GM18499 (cell line): ENCODE measurements around the gene ZNF385C.
"Not testable (repeated sequence)": the region's sequence is repeated elsewhere in the genome, so short reads cannot be mapped to it uniquely, and the experiment has no call there.

Experiments
- ATAC-seq: cut with Tn5 transposase; IDR thresholded peaks from one replicate; pipeline ENCODE4 v1.9.1; 2021; ENCODE audit warnings: moderate number of reproducible peaks; ENCODE audit not compliant: insufficient read depth, unreplicated experiment

Gene ZNF385C

GRCh38 chr17:42097691-42098631, at the start of gene ZNF385C:
ZNF385C (minus strand) TSS chr17:42098473; CDS start chr17:42063056, 35,417 bp downstream.
- ATAC-seq = no peak

- no peak for ATAC-seq
These were observed 48.8 kb upstream of the ZNF385C start for GRCh38 chr17:42146911-42147607.

DNA sequence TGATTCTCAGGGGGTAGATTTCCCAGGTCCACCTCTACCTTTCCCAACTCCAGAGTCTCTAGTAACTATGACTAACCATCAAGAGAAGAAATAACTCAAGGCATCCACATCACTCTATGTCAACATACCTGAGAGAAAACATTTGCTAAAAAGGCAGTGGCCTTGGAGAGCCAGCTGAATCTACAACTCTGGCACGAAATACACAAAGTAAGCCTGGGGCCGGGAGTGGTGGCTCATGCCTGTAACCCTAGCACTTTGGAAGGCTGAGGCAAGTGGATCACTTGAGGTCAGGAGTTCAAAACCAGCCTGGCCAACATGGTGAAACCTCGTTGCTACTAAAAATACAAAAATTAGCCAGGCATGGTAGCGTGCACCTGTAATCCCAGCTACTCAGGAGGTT, 44.9 kb upstream of the ZNF385C start:
- not testable (repeated sequence) for ATAC-seq

DNA sequence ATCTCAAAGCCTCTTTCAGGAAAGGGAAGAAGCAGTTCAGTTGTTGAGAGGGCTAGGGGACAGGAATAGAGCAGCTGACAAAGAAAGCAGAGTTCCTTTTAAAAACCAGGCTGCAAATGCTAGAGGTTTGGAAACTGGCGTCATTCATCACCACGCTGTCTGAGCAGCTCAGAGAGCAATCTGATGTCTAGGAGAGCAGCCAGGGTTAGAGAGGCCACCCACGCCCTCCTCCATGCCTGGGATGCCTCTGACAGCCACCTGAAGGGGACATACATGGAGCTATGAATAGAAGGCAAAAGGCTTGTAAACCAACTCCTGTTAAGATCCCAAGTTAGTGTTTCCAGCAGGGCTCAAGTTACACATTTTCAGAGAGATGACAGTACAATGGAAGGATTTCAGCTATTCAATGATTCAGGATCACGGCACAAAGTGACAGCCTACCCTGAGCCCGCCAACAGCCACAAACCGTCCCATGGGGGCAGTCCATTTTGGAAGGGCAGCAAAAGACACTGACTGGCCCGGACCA, 44.2 kb upstream of the ZNF385C start:
- no peak for ATAC-seq

DNA sequence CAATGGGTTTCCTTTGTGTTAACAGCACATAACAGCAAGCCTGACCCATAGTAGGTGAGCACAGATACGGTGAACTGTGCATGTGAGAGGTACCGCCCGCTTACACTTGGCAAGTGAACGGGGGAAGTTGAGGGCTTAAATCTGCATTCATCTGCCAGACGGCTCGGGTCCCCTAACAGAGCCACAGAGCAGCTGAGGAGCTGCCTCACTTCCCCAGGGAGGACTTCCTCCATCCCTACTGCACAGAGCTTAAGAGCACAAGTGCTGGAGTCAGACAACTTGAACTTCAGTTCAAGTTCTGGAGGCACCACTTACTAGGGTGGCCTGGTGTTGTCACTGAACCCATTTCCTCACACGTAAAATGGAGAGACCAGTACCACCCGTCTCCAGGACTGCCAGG, 43.1 kb upstream of the ZNF385C start:
- ATAC-seq = no peak

DNA sequence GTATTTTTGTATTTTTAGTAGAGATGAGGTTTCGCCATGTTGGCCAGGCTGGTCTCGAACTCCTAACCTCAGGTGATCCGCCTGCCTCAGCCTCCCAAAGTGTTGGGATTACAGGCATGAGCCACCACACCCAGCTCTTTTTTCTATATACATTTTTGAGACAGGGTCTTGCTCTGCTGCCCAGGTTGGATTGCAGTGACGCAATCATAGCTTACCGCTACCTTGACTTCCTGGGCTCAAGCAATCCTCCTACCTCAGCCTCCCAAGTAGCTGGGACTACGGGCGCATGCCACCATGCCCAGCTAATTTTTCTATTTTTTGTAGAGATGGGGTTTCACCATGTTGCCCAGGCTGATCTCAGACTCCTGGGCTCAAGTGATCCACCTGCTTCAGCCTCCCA, 42.4 kb upstream of the ZNF385C start:
- ATAC-seq = not testable (repeated sequence)

DNA sequence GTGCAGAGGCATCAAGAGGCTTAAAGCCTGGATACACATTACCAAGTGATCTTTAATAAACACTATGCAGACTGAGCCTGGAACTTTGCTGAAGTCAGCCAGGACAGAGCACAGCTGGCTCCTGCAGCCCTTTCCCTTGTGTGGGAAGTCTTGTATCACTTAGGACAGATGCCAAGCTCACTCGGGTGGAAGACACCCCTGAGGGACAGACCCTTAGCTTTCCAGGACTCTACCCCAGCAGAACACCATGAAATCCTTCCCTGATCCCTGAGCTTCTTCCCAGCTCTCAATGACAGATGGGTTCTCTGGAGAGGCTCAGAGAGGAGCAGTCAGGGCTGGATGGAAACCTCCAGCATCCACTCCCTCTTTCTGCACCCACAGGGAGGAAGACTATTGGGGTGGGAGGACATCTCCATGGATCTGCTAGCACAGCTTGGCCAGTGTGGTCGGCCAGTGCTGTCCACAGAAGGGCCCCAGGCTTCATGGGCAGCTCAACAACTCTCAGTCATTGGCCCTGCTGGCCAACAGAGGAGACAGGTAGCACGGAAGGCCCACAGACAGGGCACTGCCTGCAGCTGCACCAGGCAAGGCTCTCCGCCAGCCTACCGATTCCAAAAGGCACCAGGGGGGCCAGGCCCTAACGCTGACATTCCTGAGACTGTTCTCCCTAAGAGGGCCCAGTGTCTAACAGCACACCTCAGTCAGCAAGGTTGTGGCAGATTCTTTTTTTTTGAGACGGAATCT, 40.6 kb upstream of the ZNF385C start:
- ATAC-seq = no peak

GRCh38 chr17:42136654-42137051, 38.4 kb upstream of the ZNF385C start:
- no peak for ATAC-seq

DNA sequence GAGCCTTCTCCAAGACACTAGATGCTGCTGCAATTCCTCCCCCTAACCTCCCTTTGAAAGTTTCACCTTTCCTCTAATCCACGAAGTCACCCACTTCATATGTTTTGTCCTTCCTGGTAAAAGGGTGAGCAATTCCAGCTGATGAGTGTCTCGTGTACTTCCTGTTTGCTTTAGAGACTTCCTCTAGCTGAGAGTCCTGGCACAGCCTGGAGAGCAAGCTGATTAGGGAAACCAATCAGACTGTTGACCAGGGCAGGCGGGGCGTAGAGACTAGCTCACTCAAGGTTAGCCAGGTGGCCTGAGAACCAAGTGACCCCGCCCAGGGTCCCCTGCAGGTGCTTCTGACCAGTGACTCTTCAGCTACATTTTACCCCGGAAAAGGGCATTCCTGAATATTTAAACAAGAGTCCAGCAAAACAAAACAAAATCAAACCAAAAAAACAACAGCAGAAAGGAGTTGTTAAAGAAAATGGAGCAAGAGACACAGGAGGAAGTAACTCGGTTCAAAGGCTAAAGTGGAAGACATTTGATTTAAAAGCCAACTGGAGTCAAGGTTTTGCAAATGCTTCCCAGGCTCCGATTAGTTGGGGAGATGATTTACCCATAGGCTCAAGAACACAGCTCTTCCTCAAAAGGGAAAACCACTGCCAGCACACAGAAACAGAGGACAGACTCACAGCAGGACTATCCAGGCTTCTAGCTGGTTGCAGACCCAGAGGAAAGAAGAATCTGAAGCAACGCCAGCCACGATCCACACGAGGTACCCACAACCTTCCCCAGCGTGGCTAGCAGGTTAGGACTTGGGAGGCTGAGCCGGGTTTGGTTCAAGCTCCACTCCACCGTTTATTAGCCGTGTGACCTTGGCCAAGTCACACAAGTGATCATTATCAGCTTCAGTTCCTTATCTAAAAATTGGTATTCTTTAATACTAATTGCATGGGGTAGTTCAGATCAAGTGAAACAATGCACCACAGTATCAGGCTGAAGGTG, 37.7 kb upstream of the ZNF385C start:
- ATAC-seq = no peak

DNA sequence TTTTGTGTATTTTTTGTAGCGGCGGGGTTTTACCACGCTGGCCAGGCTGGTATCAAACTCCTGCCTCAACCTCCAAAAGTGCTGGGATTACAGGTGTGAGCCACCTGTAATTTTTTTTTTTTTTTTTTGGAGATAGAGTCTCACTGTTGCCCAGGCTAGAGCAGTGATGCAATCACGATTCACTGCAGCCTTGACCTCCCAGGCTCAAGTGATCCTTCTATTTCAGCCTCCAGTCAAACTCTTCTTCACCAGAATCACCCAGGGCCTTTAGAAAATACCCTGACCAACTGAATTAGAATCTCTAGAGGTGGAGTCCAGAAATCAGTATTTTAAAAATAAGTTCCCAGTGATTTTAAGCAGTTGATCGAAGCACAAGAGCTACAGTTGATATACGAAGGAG, 36.9 kb upstream of the ZNF385C start:
- no peak for ATAC-seq

DNA sequence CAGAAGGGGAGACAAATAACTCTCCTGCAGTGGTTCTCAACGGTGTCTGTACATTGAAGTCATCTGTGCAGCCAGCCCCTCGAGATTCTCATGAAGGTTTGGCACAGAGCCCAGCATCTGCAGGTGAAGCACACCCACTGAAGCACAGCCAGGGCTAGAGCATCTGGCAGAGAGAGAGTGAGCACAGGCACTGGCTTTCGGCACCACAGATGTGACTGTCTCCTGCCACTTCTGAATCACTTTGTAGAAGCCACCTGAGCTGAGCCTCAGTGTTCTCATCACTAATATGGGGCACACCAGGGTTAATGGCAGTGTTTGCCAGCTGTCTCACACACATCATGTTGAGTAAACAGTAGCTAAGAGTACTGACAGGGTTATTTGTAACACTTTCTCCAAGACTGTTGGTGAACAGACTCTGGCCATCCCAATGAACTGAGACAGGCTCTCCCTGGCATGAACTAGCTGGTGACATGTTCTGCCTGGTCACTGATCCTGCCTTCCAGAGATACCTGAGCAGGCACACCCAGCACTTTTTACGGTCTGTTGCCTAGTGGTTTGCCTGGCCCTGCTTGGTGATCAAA, 35.3 kb upstream of the ZNF385C start:
- no peak for ATAC-seq

- no peak for ATAC-seq
These were observed 34.7 kb upstream of the ZNF385C start for GRCh38 chr17:42132941-42133340.

- ATAC-seq = no peak
These were observed 33.7 kb upstream of the ZNF385C start for GRCh38 chr17:42131981-42132432.

- ATAC-seq = no peak
These were observed 33.0 kb upstream of the ZNF385C start for GRCh38 chr17:42131232-42131631.

GRCh38 chr17:42130310-42130936, 32.1 kb upstream of the ZNF385C start:
- no peak for ATAC-seq

DNA sequence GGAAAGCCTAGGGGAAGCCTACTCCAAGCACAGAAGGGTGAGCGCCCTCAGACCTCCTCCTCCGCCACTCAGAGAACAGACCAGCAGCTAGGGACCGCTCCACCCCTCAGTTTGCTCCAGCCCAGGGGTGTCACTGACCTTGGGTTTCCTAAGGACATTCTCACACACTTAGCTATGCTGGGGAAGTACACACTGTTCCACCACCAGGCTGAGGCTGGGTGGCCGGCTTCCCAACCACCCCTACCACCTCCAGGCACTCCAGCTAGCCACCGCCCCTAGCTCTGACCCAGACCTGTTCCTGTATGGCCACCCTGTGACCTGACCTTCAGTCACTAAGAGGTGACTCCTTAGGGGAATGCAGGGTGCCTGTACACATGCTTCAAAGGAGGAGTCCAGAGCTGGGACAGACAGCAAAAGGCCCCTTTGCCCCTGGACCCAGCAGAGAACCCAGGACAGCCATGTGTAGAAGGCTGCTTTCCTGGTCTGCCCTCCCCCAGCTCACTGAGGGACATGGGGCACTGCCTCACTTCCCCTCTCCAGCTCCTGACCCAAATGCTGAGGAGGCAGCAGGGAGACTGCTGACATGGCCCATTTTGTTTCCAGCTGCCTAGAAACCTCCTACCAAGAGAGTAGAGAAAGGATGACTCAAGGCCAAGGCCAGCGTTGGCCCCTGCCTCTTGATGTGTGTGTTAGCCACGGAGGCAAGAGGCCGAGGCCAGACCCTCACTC, 31.0 kb upstream of the ZNF385C start:
- no peak for ATAC-seq

GRCh38 chr17:42127414-42127813, 29.1 kb upstream of the ZNF385C start:
- no peak for ATAC-seq

- no peak for ATAC-seq
These were observed 28.6 kb upstream of the ZNF385C start for GRCh38 chr17:42126836-42127235.
